ENCODE data around the gene PSEN1. TPM values are rescaled to one million over a fixed set of nuclear protein-coding genes. Genes with fewer than 3 reads are reported as not detected.

The PSEN1 gene
- total and polyA plus RNA-seq, 2 donors: 28.7 to 47.8 TPM

DNA sequence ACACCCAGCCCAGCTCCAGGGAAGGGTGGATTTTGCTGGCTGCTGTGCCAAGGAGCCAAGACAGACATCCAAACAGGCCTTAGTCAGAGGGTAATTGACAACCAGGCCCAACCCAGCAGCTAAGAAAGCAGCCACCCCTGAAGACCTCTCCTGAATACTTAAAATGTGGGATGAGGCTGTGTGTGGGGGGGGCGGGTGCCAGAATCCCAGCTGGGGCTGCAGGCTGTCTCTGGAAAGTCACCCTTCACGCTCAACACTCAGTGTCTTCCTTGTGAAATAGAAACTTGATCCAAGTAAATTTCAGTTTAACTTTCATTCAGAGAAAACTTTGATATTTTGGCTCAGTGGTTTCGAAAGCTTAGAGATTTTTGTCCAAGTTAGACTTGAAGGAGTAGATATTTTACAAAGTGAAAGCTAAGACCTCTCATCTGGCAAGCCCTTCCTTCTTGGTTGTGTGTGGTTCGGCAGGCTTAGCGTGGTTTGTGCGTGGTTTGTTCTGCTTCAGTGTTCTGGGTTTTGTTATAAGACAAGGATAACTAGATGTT is 106.1 kb downstream of the PSEN1 start:
- DNase-seq (ENCODE audit: extremely low spot score): no peak
- WGBS: 84% methylated on average over 6 of the region's 6 CpGs
- no peaks in the 10 kb centered on the region for H3K36me3 ChIP-seq (ENCODE audit: insufficient read depth)
- H3K4me3 ChIP-seq (ENCODE audit: low read depth, low read length): no peak overlapping the region
- H3K27ac ChIP-seq (ENCODE audit: low read depth): no peak overlapping the region
- no peaks in the 10 kb centered on the region for H3K4me1 ChIP-seq (ENCODE audit: insufficient read depth)

- WGBS: 82% methylated on average over 3 of the region's 3 CpGs
- DNase-seq (ENCODE audit: extremely low spot score): no peak
- no peaks in the 10 kb centered on the region for H3K4me1 ChIP-seq (ENCODE audit: insufficient read depth)
- H3K27ac ChIP-seq (ENCODE audit: low read depth): no peak overlapping the region
- no peak overlapping the region for H3K4me3 ChIP-seq (ENCODE audit: low read depth, low read length)
- no peaks in the 10 kb centered on the region for H3K36me3 ChIP-seq (ENCODE audit: insufficient read depth)
These were observed 107.0 kb downstream of the PSEN1 start for GRCh38 chr14:73243341-73243740.

GRCh38 chr14:73243748-73244147 is 107.4 kb downstream of the PSEN1 start:
- Histone ChIP-seq H3K36me3 (ENCODE audit: insufficient read depth) (no peaks in the 10 kb centered on the region), H3K4me1 (ENCODE audit: insufficient read depth) (no peaks in the 10 kb centered on the region), H3K27ac (ENCODE audit: low read depth) (no peak overlapping the region), H3K4me3 (ENCODE audit: low read depth, low read length) (no peak overlapping the region)
- 97% methylated on average over 2 of the region's 2 CpGs for WGBS
- no peak for DNase-seq (ENCODE audit: extremely low spot score)

- Histone ChIP-seq H3K27ac (ENCODE audit: low read depth) (no peak overlapping the region), H3K4me3 (ENCODE audit: low read depth, low read length) (no peak overlapping the region), H3K4me1 (ENCODE audit: insufficient read depth) (no peaks in the 10 kb centered on the region), H3K36me3 (ENCODE audit: insufficient read depth) (no peaks in the 10 kb centered on the region)
- WGBS: 85% methylated on average over 14 of the region's 14 CpGs
- DNase-seq (ENCODE audit: extremely low spot score): no peak
These were observed 108.4 kb downstream of the PSEN1 start for GRCh38 chr14:73244541-73245290.

DNA sequence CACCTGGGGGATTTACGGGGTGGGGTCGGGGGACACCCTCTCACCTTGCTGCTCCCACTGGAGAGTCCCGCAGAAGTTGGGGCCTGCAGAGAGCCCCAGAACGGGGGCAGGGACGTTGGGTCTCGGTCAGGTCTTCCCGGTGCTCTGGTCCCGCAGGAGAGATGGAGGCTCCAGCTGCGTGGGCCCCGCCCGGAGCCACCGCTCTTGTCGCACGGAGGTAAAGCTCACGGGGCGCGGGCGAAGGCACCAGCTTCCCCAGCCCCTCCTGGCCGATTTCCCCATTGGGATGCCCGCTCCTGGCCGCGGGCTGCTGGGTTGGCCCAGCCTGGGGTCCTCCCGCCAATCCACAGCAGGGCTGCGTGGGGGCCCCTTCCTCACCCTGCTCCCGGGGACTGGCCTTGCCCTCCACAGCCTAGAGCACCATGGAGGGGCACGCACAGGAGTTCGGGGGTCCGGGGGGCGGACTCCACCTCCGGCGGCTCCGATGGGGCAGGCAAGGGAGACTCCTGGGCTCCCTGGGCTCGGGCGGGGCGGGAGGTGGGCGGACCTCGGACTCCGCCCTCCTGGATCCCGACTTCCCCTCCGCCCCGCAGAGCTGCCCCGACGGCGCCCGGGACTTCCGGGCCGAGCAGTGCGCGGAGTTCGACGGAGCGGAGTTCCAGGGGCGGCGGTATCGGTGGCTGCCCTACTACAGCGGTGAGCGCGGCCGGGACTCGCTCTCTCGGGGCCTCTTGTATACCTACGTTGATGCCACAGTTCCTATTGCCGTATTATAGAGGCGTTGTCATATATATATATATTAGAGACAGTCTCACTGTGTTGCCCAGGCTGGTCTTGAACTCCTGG is 109.4 kb downstream of the PSEN1 start:
- Histone ChIP-seq H3K4me3 (ENCODE audit: low read depth, low read length) (peak overlapping the region; percentile 53), H3K27ac (ENCODE audit: low read depth) (no peak overlapping the region), H3K4me1 (ENCODE audit: insufficient read depth) (no peaks in the 10 kb centered on the region), H3K36me3 (ENCODE audit: insufficient read depth) (no peaks in the 10 kb centered on the region)
- 11% methylated on average over 64 of the region's 64 CpGs for WGBS
- no peak for DNase-seq (ENCODE audit: extremely low spot score)

DNA sequence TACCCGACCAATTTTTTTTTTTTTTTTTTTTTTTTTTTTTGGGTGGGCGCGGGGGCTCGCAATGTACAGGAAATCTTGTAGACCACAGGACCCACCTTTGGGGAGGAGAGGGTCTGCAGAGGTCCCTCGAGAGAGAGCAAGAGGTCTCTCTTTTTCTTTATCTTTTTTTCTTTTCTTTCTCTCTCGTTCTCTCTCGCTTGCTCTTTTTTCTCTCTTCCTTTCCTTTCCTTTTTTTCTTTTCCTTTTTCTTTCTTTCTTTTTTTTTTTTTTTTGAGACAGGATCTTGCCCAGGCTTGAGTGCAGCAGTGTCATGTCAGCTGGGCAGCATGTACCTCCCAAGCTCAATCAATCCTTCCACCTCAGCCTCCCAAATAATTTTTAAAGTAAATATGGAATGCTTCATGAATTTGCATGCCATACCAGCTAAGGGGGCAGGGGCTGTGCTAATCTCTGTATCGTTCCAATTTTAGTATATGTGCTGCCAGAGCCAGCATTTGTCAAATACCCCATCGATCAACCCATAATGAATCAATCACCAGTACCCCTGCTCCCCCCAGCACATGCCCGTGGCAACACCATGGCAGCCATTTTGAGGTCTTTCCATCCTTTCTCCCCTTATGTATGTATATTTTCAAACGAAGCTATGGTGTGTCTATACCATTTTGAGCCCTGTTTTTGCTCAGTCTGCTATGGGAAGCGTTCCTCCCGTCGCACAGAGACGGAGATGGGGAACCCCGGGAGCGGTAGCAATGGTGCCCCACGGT is 110.3 kb downstream of the PSEN1 start:
- H3K4me1 ChIP-seq (ENCODE audit: insufficient read depth): no peaks in the 10 kb centered on the region
- no peaks in the 10 kb centered on the region for H3K36me3 ChIP-seq (ENCODE audit: insufficient read depth)
- peak overlapping the region; percentile 53 for H3K4me3 ChIP-seq (ENCODE audit: low read depth, low read length)
- no peak for DNase-seq (ENCODE audit: extremely low spot score)
- no peak overlapping the region for H3K27ac ChIP-seq (ENCODE audit: low read depth)
- 72% methylated on average over 18 of the region's 18 CpGs for WGBS

DNA sequence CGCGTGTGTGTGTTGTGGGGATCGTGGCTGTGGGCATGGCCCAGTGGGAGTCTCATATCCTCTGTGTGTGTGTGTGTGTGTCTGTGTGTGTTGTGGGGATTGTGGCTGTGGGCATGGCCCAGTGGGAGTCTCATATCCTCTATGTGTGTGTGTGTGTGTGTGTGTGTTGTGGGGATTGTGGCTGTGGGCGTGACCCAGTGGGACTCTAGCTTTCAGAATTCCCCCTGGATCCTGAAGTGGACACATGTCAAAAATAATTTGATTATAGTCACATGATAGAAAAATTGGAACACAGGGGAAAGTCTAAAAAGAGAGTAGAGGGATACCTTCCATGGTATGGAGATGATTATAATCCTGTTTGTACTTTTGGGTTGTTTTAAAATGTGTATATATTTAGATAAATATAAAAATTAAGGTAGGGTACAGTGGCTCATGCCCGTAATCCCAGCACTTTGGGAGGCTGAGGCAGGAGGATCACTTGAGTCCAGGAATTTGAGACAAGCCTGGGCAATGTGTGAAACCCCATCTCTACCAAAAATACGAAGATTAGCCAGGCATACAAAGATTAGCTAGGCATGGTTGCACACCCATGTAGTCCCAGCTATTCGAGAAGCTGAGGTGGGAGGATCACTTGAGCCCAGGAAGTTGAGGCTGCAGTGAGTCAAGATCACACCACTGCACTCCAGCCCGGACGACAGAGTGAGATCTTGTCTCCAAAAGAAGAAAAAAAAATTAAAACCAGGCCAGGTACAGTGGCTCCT is 112.0 kb downstream of the PSEN1 start:
- Histone ChIP-seq H3K4me1 (ENCODE audit: insufficient read depth) (no peaks in the 10 kb centered on the region), H3K27ac (ENCODE audit: low read depth) (no peak overlapping the region), H3K4me3 (ENCODE audit: low read depth, low read length) (no peak overlapping the region), H3K36me3 (ENCODE audit: insufficient read depth) (no peaks in the 10 kb centered on the region)
- 71% methylated on average over 9 of the region's 9 CpGs for WGBS
- DNase-seq (ENCODE audit: extremely low spot score): no peak

- Histone ChIP-seq H3K27ac (ENCODE audit: low read depth) (no peak overlapping the region), H3K4me3 (ENCODE audit: low read depth, low read length) (no peak overlapping the region), H3K4me1 (ENCODE audit: insufficient read depth) (no peaks in the 10 kb centered on the region), H3K36me3 (ENCODE audit: insufficient read depth) (no peaks in the 10 kb centered on the region)
- WGBS: 98% methylated on average over 1 of the region's 1 CpG
- no peak for DNase-seq (ENCODE audit: extremely low spot score)
These were observed 112.8 kb downstream of the PSEN1 start for GRCh38 chr14:73249108-73249507.

DNA sequence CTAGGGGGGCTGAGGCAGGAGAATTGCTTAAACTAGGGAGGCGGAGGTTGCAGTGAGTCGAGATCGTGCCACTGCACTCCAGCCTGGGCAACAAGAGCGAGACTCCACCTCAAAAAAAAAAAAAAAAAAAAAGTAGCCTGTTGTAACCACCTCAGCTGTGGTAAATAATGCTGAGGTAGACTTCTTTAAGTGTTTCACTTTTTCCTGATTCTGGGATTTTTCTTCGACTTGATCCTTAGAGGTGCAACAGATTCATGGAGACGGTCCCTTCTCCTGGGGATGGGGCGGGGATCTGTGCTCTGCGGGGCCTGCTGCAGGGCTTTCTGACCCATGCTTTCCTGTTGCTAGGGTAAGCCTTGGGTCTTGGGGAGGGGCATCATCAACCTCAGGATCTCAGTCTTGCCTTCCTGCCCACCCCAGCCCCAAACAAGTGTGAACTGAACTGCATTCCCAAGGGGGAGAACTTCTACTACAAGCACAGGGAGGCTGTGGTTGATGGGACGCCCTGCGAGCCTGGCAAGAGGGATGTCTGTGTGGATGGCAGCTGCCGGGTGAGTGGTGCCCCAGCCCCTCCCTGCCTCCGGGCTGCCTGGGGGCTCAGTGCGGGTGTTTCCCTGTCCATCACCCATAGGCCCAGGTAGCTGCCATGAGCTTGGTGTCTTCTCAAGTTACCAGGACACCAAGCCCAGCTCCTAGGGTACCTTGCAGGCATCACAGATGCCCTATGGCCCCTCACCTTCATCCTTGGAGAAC is 113.4 kb downstream of the PSEN1 start:
- DNase-seq (ENCODE audit: extremely low spot score): no peak
- WGBS: 84% methylated on average over 13 of the region's 13 CpGs
- Histone ChIP-seq H3K4me1 (ENCODE audit: insufficient read depth) (no peaks in the 10 kb centered on the region), H3K36me3 (ENCODE audit: insufficient read depth) (no peaks in the 10 kb centered on the region), H3K27ac (ENCODE audit: low read depth) (no peak overlapping the region), H3K4me3 (ENCODE audit: low read depth, low read length) (no peak overlapping the region)

DNA sequence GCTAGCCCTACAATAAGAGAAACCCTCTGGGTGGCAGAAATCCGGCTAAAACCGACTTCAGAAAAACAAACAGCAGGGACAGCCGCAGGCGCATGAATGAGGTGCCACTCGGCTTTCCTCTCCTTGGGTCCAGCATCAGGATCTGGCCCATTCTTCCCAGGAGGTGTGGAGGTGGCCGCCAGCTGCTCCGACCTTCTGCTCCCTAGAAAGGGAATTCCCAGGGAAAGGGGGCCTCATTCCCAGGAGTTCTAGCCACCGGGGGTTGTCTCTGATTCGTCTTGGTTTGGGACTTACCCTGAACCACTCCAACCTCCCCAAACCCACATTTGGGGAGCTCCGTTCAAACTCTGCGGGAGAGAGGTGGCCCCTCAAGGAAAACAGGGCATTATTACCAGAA is 114.0 kb downstream of the PSEN1 start:
- H3K4me3 ChIP-seq (ENCODE audit: low read depth, low read length): no peak overlapping the region
- no peak for DNase-seq (ENCODE audit: extremely low spot score)
- no peaks in the 10 kb centered on the region for H3K36me3 ChIP-seq (ENCODE audit: insufficient read depth)
- H3K27ac ChIP-seq (ENCODE audit: low read depth): no peak overlapping the region
- WGBS: 90% methylated on average over 11 of the region's 11 CpGs
- no peaks in the 10 kb centered on the region for H3K4me1 ChIP-seq (ENCODE audit: insufficient read depth)

- H3K27ac ChIP-seq (ENCODE audit: low read depth): no peak overlapping the region
- H3K4me3 ChIP-seq (ENCODE audit: low read depth, low read length): no peak overlapping the region
- DNase-seq (ENCODE audit: extremely low spot score): no peak
- H3K4me1 ChIP-seq (ENCODE audit: insufficient read depth): no peaks in the 10 kb centered on the region
- WGBS: 92% methylated on average over 27 of the region's 27 CpGs
- H3K36me3 ChIP-seq (ENCODE audit: insufficient read depth): no peaks in the 10 kb centered on the region
These were observed 114.6 kb downstream of the PSEN1 start for GRCh38 chr14:73250781-73251500.

All from urinary bladder (tissue), 4 donors.